Measurements from ENCODE around the gene HS1BP3.

The HS1BP3 gene

GRCh38 chr2:20580690-20581437, 70.0 kb downstream of the HS1BP3 start:
- TF ChIP-seq MAX (IDR thresholded peaks at IDR 0.05; ENCODE audit: low read depth, low read length) = no peak
- DNase-seq (ENCODE audit: low read depth) = no peak
- no peak overlapping the region for H3K4me3 ChIP-seq (ENCODE audit: low read depth, low read length)

- DNase-seq (ENCODE audit: low read depth) = peak; percentile 24
- TF ChIP-seq MAX (IDR thresholded peaks at IDR 0.05; ENCODE audit: low read depth, low read length) = no peak
- TF ChIP-seq POLR2A (IDR thresholded peaks at IDR 0.05; ENCODE audit: extremely low read depth, insufficient read length) = no peak
- no peak for TF ChIP-seq CTCF (IDR thresholded peaks at IDR 0.05; ENCODE audit: low read depth, low read length)
- H3K4me3 ChIP-seq (ENCODE audit: low read depth, low read length) = no peak overlapping the region
Observed at GRCh38 chr2:20579866-20580265, 71.0 kb downstream of the HS1BP3 start.

GRCh38 chr2:20578895-20579825, 71.7 kb downstream of the HS1BP3 start:
- DNase-seq (ENCODE audit: low read depth) = peak; percentile 79
- no peak overlapping the region for H3K4me3 ChIP-seq (ENCODE audit: low read depth, low read length)
- TF ChIP-seq CTCF (IDR thresholded peaks at IDR 0.05; ENCODE audit: low read depth, low read length) (no peak), MYC (IDR thresholded peaks at IDR 0.05; ENCODE audit: low read depth, low read length) (no peak), POLR2A (IDR thresholded peaks at IDR 0.05; ENCODE audit: extremely low read depth, insufficient read length) (no peak), MAX (IDR thresholded peaks at IDR 0.05; ENCODE audit: low read depth, low read length) (no peak)

GRCh38 chr2:20578266-20578894, 72.5 kb downstream of the HS1BP3 start:
- DNase-seq (ENCODE audit: low read depth) = no peak
- no peak for TF ChIP-seq MAX (IDR thresholded peaks at IDR 0.05; ENCODE audit: low read depth, low read length)
- TF ChIP-seq MYC (IDR thresholded peaks at IDR 0.05; ENCODE audit: low read depth, low read length) = no peak
- no peak for TF ChIP-seq POLR2A (IDR thresholded peaks at IDR 0.05; ENCODE audit: extremely low read depth, insufficient read length)
- TF ChIP-seq CTCF (IDR thresholded peaks at IDR 0.05; ENCODE audit: low read depth, low read length) = no peak
- no peak overlapping the region for H3K4me3 ChIP-seq (ENCODE audit: low read depth, low read length)

- no peak for DNase-seq (ENCODE audit: low read depth)
- TF ChIP-seq POLR2A (IDR thresholded peaks at IDR 0.05; ENCODE audit: extremely low read depth, insufficient read length) (no peak), CTCF (IDR thresholded peaks at IDR 0.05; ENCODE audit: low read depth, low read length) (no peak), MAX (IDR thresholded peaks at IDR 0.05; ENCODE audit: low read depth, low read length) (no peak), MYC (IDR thresholded peaks at IDR 0.05; ENCODE audit: low read depth, low read length) (no peak)
- no peak overlapping the region for H3K4me3 ChIP-seq (ENCODE audit: low read depth, low read length)
Observed at GRCh38 chr2:20577495-20578235, 73.2 kb downstream of the HS1BP3 start.

Data from NB4 (cell line).